Uterus (tissue), 4 donors: ENCODE measurements around the gene OR52N5. TPM values are rescaled to one million over a fixed set of nuclear protein-coding genes. Genes with fewer than 3 reads are reported as not detected.

Source experiments
- DNase-seq, 2 donors: peaks; one replicate each; pipeline ENCODE4 v3.0.0-alpha.2; 2019 to 2020
- H3K27ac ChIP-seq, 2 donors: fragments of 200-600 bp; sonication (generic); 1 replicate in 1 of 2; 2 replicates in 1 of 2; pipeline ENCODE4 v1.5.1; 2016 to 2018
- H3K27me3 ChIP-seq, 2 donors: fragments of 200-600 bp; sonication (generic); one replicate each; pipeline ENCODE4 v1.5.1; 2018 to 2019; ENCODE audit warnings: control low read depth in 1 of 2
- H3K36me3 ChIP-seq, 2 donors: fragments of 200-600 bp; sonication (generic); one replicate each; pipeline ENCODE4 v1.5.1; 2019; ENCODE audit warnings: control low read depth in 1 of 2
- H3K4me1 ChIP-seq, 2 donors: fragments of 200-600 bp; sonication (generic); one replicate each; pipeline ENCODE4 v1.5.1; 2018 to 2019; ENCODE audit warnings: control low read depth in 1 of 2
- H3K4me3 ChIP-seq, 2 donors: fragments of 200-600 bp; sonication (generic); 1 replicate in 1 of 2; 2 replicates in 1 of 2; pipeline ENCODE4 v1.5.1; 2018 to 2019; ENCODE audit warnings: mild to moderate bottlenecking in 1 of 2
- H3K9me3 ChIP-seq, 2 donors: fragments of 200-600 bp; sonication (generic); one replicate each; pipeline ENCODE4 v1.5.1; 2019; ENCODE audit warnings: control low read depth in 1 of 2
- POLR2A ChIP-seq, 2 donors: fragments of 450-650 bp; IDR thresholded peaks; one replicate each; pipeline ENCODE4 v1.6.1; 2016; ENCODE audit warnings: antibody characterized with exemption in 2 of 2, mild to moderate bottlenecking in 1 of 2, moderate library complexity in 1 of 2
- intact Hi-C: fragments of 100-400 bp; cut with DNase I; formaldehyde crosslinking; loops from one replicate; pipeline ENCODE4 v1.15.1; 2023; ENCODE audit warnings: low total_unique reads
- total RNA-seq, 4 donors: library from RNA; depleted of rRNA in 3 of 4; stranded (reverse); fragments of >200 nt in 3 of 4; gene quantifications; one replicate each; pipeline versions ENCODE4 v1.1.0 to v1.2.4, GENCODE V29; 2014 to 2023
- TF ChIP-seq, protein P1 (sequence below), 4 experiments: fragments of 200-600 bp in 2 of 4; fragments of 450-650 bp in 2 of 4; sonication (generic) in 2 of 4; IDR thresholded peaks; one replicate each; pipeline ENCODE4 v1.5.1; 2016 to 2019; ENCODE audit warnings: antibody characterized with exemption in 4 of 4, mild to moderate bottlenecking in 2 of 4, moderate library complexity in 1 of 4
- donor health status: DM: yes; HTN: yes; CAD: no.

Gene OR52N5
- total RNA-seq, 4 donors from 2014 or later: 0.14 TPM; not detected in 3

GRCh38 chr11:5736396-5736795, 46.8 kb downstream of the OR52N5 start, which contains the start of gene OR56B1:
Gene OR56B1 (plus strand): TSS chr11:5736448. CDS start chr11:5736517, 69 bp downstream.
- peaks cover 0 to under 1% of the 10 kb centered on the region in 2 donors for H3K9me3 ChIP-seq
- no peak within 1 kb of the TSS for H3K27ac ChIP-seq
- no peaks in the 10 kb centered on the region for H3K36me3 ChIP-seq
- no peak for DNase-seq
- H3K4me1 ChIP-seq: no peaks in the 10 kb centered on the region
- intact Hi-C loops: no loop called here
- H3K4me3 ChIP-seq: no peak within 1 kb of the TSS
- no peak for TF ChIP-seq POLR2A (IDR thresholded peaks at IDR 0.05)
- TF ChIP-seq, protein P1, sequence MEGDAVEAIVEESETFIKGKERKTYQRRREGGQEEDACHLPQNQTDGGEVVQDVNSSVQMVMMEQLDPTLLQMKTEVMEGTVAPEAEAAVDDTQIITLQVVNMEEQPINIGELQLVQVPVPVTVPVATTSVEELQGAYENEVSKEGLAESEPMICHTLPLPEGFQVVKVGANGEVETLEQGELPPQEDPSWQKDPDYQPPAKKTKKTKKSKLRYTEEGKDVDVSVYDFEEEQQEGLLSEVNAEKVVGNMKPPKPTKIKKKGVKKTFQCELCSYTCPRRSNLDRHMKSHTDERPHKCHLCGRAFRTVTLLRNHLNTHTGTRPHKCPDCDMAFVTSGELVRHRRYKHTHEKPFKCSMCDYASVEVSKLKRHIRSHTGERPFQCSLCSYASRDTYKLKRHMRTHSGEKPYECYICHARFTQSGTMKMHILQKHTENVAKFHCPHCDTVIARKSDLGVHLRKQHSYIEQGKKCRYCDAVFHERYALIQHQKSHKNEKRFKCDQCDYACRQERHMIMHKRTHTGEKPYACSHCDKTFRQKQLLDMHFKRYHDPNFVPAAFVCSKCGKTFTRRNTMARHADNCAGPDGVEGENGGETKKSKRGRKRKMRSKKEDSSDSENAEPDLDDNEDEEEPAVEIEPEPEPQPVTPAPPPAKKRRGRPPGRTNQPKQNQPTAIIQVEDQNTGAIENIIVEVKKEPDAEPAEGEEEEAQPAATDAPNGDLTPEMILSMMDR (IDR thresholded peaks at IDR 0.05): no peak
- H3K27me3 ChIP-seq: no peaks in the 10 kb centered on the region

GRCh38 chr11:5727691-5728090, 55.5 kb downstream of the OR52N5 start:
- TF ChIP-seq POLR2A (IDR thresholded peaks at IDR 0.05): no peak
- TF ChIP-seq, protein P1 (IDR thresholded peaks at IDR 0.05): no peak
- no peak overlapping the region for H3K27ac ChIP-seq

GRCh38 chr11:5726351-5726750, 56.8 kb downstream of the OR52N5 start:
- TF ChIP-seq, protein P1 (IDR thresholded peaks at IDR 0.05): no peak
- TF ChIP-seq POLR2A (IDR thresholded peaks at IDR 0.05): no peak
- Histone ChIP-seq H3K9me3 (no peaks in the 10 kb centered on the region), H3K27ac (no peak overlapping the region), H3K27me3 (no peaks in the 10 kb centered on the region), H3K36me3 (no peaks in the 10 kb centered on the region), H3K4me1 (no peaks in the 10 kb centered on the region), H3K4me3 (no peak overlapping the region)
- intact Hi-C loops: no loop called here
- no peak for DNase-seq

More at GRCh38 chr11:5727691-5728090, 55.5 kb downstream of the OR52N5 start:
- no peaks in the 10 kb centered on the region for H3K27me3 ChIP-seq
- intact Hi-C loops: no loop called here
- no peaks in the 10 kb centered on the region for H3K36me3 ChIP-seq
- no peak overlapping the region for H3K4me3 ChIP-seq
- H3K9me3 ChIP-seq: no peaks in the 10 kb centered on the region
- no peak for DNase-seq
- H3K4me1 ChIP-seq: no peaks in the 10 kb centered on the region

Other genes starting within 250 kb of the OR52N5 start
- gene OR52H1, start 234.8 kb downstream of the OR52N5 start, total RNA-seq: 10 to 100 TPM in 1 of 4 donors, 1 to 10 TPM in 2, not detected in 1; 2.1 to 13.8 (median 2.1) TPM
- not detected for gene OR52B6, start 202.5 kb downstream of the OR52N5 start, total RNA-seq
- 10 to 100 TPM in 1 of 4 donors, 1 to 10 TPM in 3; 4.3 to 11.5 (median 7.2) TPM for gene TRIM6, start 186.7 kb downstream of the OR52N5 start, total RNA-seq
- gene TRIM34, start 158.4 kb downstream of the OR52N5 start, total RNA-seq: 10 to 100 TPM in 1 of 4 donors, 1 to 10 TPM in 3; 1.5 to 12.2 (median 6.0) TPM
- 10 to 100 TPM in 3 of 4 donors, 1 to 10 TPM in 1; 4.4 to 50.4 (median 37.4) TPM for gene TRIM5, start 98.3 kb downstream of the OR52N5 start, total RNA-seq
- gene TRIM22, start 93.6 kb downstream of the OR52N5 start, total RNA-seq: 10 to 100 TPM; 10.9 to 64.8 (median 25.4) TPM
- gene OR56B1, start 46.9 kb downstream of the OR52N5 start, total RNA-seq: under 1 TPM in 1 of 4 donors, not detected in 3; 0.79 TPM
- gene OR52N4, start 29.1 kb downstream of the OR52N5 start, total RNA-seq: 1 to 10 TPM in 1 of 4 donors, not detected in 3; 1.9 TPM
- gene OR52N1, start 7.9 kb upstream of the OR52N5 start, total RNA-seq: under 1 TPM in 1 of 4 donors, not detected in 3; 0.07 TPM
- gene OR52N2, start 25.6 kb upstream of the OR52N5 start, total RNA-seq: not detected
- not detected for gene OR52E6, start 58.5 kb upstream of the OR52N5 start, total RNA-seq
- gene OR52E8, start 74.3 kb upstream of the OR52N5 start, total RNA-seq: not detected
- gene OR52E4, start 97.3 kb upstream of the OR52N5 start, total RNA-seq: not detected
- gene OR52E5, start 109.9 kb upstream of the OR52N5 start, total RNA-seq: not detected
- not detected for gene OR56A3, start 158.9 kb upstream of the OR52N5 start, total RNA-seq
- not detected for gene OR56A5, start 185.1 kb upstream of the OR52N5 start, total RNA-seq
- not detected for gene OR52L1, start 203.6 kb upstream of the OR52N5 start, total RNA-seq
- not detected for gene OR56A4, start 223.6 kb upstream of the OR52N5 start, total RNA-seq
- under 1 TPM in 2 of 4 donors, not detected in 2; 0.07 to 0.12 TPM for gene OR56A1, start 247.4 kb upstream of the OR52N5 start, total RNA-seq